ENCODE results near the gene SEPTIN8. TPM values are rescaled to one million over a fixed set of nuclear protein-coding genes. Genes with fewer than 3 reads are reported as not detected.
A peak's percentile ranks its signal among the peaks of the same experiment; 100 is the strongest.

Gene SEPTIN8
- total RNA-seq, 1 donor from 2014 or later: 27.2 TPM

- Histone ChIP-seq H3K36me3 (peaks cover 3% of the 10 kb centered on the region), H3K4me3 (no peak overlapping the region), H3K27ac (replicated peaks) (no peak overlapping the region), H3K4me1 (peaks cover 20% of the 10 kb centered on the region), H3K9me3 (replicated peaks) (no peaks in the 10 kb centered on the region), H3K27me3 (ENCODE audit: low read depth) (no peaks in the 10 kb centered on the region)
- intact Hi-C loops (cut with micrococcal nuclease): no loop called here
- TF ChIP-seq CTCF (IDR thresholded peaks at IDR 0.05; ENCODE audit: borderline replicate concordance): no peak
- no peak for DNase-seq
These were observed 42.4 kb downstream of the SEPTIN8 start for GRCh38 chr5:132734687-132735086.

- Histone ChIP-seq H3K36me3 (peaks cover 3% of the 10 kb centered on the region), H3K4me3 (no peak overlapping the region), H3K9me3 (replicated peaks) (no peaks in the 10 kb centered on the region), H3K4me1 (peaks cover 20% of the 10 kb centered on the region), H3K27ac (replicated peaks) (no peak overlapping the region), H3K27me3 (ENCODE audit: low read depth) (no peaks in the 10 kb centered on the region)
- no peak for DNase-seq
- intact Hi-C loops (cut with micrococcal nuclease): no loop called here
- TF ChIP-seq CTCF (IDR thresholded peaks at IDR 0.05; ENCODE audit: borderline replicate concordance): no peak
These were observed 43.4 kb downstream of the SEPTIN8 start for GRCh38 chr5:132733499-132734148.

- H3K27me3 ChIP-seq (ENCODE audit: low read depth): no peaks in the 10 kb centered on the region
- intact Hi-C loops (cut with micrococcal nuclease): no loop called here
- H3K4me1 ChIP-seq: no peaks in the 10 kb centered on the region
- no peaks in the 10 kb centered on the region for H3K9me3 ChIP-seq (replicated peaks)
- H3K36me3 ChIP-seq: peaks cover 12% of the 10 kb centered on the region
- no peak for TF ChIP-seq CTCF (IDR thresholded peaks at IDR 0.05; ENCODE audit: borderline replicate concordance)
- DNase-seq: no peak
- no peak overlapping the region for H3K4me3 ChIP-seq
- H3K27ac ChIP-seq (replicated peaks): no peak overlapping the region
These were observed 47.1 kb downstream of the SEPTIN8 start for GRCh38 chr5:132729896-132730295.

GRCh38 chr5:132725745-132726144 lies 51.3 kb downstream of the SEPTIN8 start:
- intact Hi-C loops (cut with micrococcal nuclease): no loop called here
- DNase-seq: no peak
- H3K27ac ChIP-seq (replicated peaks): no peak overlapping the region
- peaks cover 12% of the 10 kb centered on the region for H3K36me3 ChIP-seq
- no peaks in the 10 kb centered on the region for H3K27me3 ChIP-seq (ENCODE audit: low read depth)
- no peak for TF ChIP-seq CTCF (IDR thresholded peaks at IDR 0.05; ENCODE audit: borderline replicate concordance)
- no peaks in the 10 kb centered on the region for H3K9me3 ChIP-seq (replicated peaks)
- no peaks in the 10 kb centered on the region for H3K4me1 ChIP-seq
- no peak overlapping the region for H3K4me3 ChIP-seq

GRCh38 chr5:132718544-132719312 lies 58.3 kb downstream of the SEPTIN8 start:
- Histone ChIP-seq H3K27ac (replicated peaks) (peak overlapping the region; percentile 49), H3K4me3 (no peak overlapping the region), H3K4me1 (peaks cover 14% of the 10 kb centered on the region), H3K27me3 (ENCODE audit: low read depth) (no peaks in the 10 kb centered on the region), H3K36me3 (no peaks in the 10 kb centered on the region), H3K9me3 (replicated peaks) (no peaks in the 10 kb centered on the region)
- intact Hi-C loops (cut with micrococcal nuclease): no loop called here
- no peak for DNase-seq
- TF ChIP-seq CTCF (IDR thresholded peaks at IDR 0.05; ENCODE audit: borderline replicate concordance): no peak
